Umbilical cord (tissue), 2 donors: Measurements from ENCODE around the gene FXR2. TPM values are rescaled to one million over a fixed set of nuclear protein-coding genes. Genes with fewer than 3 reads are reported as not detected.
"Not testable (repeated sequence)": the region's sequence is repeated elsewhere in the genome, so short reads cannot be mapped to it uniquely, and the experiment has no call there.

ENCODE experiments used
- DNase-seq: peaks from one replicate; pipeline ENCODE4 v3.0.0-alpha.2; 2015; ENCODE audit warnings: low spot score
- total RNA-seq: library from RNA; depleted of rRNA; stranded (reverse); fragments of >200 nt; gene quantifications from one replicate; pipeline ENCODE4 v1.2.3, GENCODE V29; 2014; ENCODE audit warnings: low replicate concordance; ENCODE audit not compliant: insufficient read depth

Gene FXR2
- total RNA-seq, 1 donor from 2014 or later = 32.7 TPM

- DNase-seq = no peak
These were observed 15.4 kb upstream of the FXR2 start, which contains the start of gene SHBG for GRCh38 chr17:7629939-7630571. SHBG (plus strand) TSS chr17:7630135; CDS start chr17:7630173, 38 bp downstream.

GRCh38 chr17:7627250-7628121 is 12.8 kb upstream of the FXR2 start, which contains the start of gene SAT2:
SAT2 (minus strand) TSS chr17:7627821; CDS start chr17:7627635, 186 bp downstream.
- peak; percentile 98 for DNase-seq

DNA sequence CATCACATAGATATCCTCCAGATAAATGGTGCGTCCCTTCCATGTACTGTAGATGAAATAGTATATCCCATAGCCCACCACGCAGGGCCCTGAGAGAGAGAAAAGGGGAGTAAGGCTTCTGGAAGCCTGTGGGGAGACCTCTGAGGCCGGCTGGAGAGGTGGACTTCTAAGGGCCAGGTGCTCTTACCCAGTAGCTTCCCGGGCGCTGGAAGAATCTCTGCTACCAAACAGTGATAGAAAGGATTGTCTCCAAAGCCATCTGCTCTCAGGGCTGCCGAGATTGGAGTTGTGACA is 12.2 kb upstream of the FXR2 start:
- no peak for DNase-seq

DNA sequence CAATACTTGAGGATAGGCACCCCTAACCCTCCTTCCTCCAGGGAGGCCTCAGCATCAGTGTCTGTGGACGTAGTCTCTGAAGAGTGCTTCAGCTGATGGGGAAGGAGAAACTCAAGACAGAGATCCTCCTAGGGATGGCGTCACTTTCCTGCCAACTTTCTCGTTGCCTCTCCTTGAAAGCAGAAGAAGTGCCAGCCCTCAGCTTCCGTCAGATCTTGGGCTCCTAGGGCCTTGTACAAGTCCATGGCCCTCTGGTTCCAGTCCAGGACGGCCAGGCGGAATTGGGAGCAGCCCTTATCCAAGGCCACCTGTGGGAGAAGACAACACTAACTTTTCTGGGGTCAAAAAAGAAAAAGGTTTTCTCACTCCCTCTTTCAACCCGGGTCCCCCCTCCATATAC is 11.6 kb upstream of the FXR2 start:
- DNase-seq = no peak

GRCh38 chr17:7625749-7626148 is 11.1 kb upstream of the FXR2 start:
- not testable (repeated sequence) for DNase-seq

DNA sequence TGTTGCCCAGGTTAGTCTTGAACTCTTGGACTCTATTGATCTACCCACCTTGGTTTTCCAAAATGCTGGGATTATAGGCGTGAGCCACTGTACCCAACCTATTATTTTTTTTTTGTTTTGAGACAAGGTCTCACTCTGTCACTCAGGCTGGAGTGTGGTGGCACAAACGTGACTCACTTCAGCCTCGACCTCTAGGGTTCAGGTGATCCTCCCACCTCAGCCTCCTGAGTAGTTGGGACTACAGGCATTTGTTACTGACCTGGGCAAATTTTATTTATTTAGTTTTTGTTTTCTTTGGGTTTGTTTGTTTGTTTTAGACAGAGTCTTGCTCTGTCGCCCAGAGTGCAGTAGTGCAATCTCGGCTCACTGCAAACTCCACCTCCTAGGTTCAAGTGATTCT is 9.0 kb upstream of the FXR2 start:
- DNase-seq = no peak

DNA sequence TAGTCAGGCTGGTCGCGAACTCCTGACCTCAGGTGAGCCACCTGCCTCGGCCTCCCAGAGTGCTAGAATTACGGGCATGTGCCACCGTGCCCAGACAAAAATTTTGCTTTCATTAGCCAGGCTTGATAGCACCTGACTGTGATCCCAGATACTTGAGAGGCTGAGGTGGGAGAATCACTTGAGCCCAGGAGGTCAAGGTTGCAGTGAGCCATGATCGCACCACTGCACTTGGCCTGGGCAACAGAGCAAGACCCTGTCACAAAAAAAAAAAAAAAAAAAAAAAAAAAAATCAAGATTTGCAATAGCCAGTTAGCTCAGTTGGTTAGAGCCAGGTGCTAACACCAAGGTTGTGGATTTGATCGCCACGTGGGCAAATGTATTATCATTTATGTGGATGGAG is 6.1 kb upstream of the FXR2 start:
- no peak for DNase-seq

GRCh38 chr17:7618608-7619007 is 3.9 kb upstream of the FXR2 start:
- DNase-seq = no peak

- DNase-seq = no peak
These were observed 609 bp upstream of the FXR2 start for GRCh38 chr17:7615265-7615747.

GRCh38 chr17:7613769-7614424 is 800 bp downstream of the FXR2 start:
- no peak for DNase-seq

GRCh38 chr17:7612294-7612640 is 2.4 kb downstream of the FXR2 start:
- no peak for DNase-seq

- DNase-seq = no peak
These were observed 2.9 kb downstream of the FXR2 start for GRCh38 chr17:7611635-7612293.

GRCh38 chr17:7610641-7611040 is 4.1 kb downstream of the FXR2 start:
- DNase-seq = no peak

GRCh38 chr17:7606280-7606679 is 8.4 kb downstream of the FXR2 start:
- no peak for DNase-seq

DNA sequence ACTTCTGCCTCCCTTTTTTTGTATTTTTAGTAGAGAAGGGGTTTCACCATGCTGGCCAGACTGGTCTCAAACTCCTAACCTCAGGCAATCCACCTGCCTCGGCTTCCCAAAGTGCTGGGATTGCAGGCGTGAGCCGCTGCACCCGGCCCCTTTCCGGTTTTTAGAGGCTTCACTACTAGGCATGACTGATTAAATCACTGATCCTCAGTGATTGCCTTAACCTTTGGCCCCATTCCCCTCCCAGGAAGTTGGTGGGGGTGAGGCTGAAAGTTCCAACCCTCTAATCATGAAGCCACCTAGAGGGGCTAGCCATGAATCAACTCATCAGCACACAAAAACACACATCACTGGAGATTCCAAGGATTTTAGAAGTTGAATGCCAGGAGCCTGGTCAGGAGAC is 17.1 kb downstream of the FXR2 start:
- DNase-seq = not testable (repeated sequence)

DNA sequence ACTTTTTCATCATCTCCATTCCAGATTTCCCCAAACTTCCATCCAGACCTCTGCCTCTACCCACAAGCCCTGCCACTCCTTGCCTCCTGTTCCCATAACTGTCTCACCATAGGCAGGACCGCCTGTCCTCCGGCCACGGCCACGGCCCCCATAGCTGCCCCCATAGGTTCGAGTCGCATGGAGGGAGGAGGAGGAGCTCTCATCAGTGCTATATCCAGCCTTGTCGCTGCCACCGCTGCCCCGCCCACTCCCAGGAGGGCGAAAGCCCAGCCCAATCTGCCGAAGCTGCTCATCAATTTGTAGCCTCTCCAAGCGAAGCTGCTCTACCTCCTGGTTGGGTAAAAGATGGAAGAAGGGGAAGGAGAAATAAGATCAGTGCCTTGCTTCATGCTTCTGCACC is 21.4 kb downstream of the FXR2 start:
- DNase-seq = no peak

DNA sequence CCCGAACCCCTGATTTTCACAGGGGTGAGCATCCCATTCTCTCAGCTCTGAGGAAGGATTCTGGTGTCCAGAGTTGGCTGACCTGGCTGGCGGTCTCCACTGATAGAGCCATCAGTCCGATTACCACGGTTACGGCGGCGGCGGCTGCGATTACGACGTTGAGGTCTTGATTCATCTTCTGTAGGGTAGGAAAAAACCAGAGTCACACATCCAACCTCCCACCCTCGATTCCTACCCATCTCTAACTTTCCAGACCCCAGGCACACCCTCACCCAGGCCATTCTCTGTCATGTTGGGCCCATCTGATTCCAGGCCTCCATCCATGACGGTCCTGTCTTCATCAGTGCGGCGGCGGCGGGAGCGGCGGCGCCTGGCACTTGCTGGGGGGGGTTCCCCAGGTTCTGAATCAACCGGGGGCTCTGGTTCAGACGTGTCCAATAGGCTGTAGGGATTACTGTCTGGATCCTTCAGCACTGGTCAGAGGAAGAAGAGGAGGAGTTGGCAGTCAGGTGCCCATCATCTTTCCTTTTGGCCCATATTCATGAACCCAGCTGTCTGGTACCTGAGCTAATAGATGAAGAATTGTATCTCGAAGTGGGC is 22.2 kb downstream of the FXR2 start:
- no peak for DNase-seq

GRCh38 chr17:7591596-7591995 is 23.1 kb downstream of the FXR2 start:
- DNase-seq = no peak

DNA sequence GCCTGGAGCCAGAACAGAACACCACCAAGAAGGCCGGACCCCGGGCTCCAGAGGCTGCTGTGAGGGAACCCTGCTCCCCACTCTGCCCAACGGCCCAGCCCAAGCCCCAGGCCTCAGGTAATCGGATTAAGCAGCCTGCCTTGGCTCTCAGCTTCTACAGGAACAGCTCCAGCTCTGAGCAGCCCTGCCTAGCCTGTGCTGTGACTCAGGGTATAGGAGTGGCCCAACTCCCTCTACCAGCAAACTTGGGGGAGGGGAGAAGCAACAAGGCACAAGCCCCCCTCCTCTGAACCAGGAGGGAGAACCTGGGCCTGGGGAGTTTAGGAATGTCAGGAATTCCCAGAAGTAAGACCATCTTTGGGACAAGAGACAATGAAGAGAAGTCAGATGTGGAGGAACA is 24.0 kb downstream of the FXR2 start:
- DNase-seq = peak; percentile 35

DNA sequence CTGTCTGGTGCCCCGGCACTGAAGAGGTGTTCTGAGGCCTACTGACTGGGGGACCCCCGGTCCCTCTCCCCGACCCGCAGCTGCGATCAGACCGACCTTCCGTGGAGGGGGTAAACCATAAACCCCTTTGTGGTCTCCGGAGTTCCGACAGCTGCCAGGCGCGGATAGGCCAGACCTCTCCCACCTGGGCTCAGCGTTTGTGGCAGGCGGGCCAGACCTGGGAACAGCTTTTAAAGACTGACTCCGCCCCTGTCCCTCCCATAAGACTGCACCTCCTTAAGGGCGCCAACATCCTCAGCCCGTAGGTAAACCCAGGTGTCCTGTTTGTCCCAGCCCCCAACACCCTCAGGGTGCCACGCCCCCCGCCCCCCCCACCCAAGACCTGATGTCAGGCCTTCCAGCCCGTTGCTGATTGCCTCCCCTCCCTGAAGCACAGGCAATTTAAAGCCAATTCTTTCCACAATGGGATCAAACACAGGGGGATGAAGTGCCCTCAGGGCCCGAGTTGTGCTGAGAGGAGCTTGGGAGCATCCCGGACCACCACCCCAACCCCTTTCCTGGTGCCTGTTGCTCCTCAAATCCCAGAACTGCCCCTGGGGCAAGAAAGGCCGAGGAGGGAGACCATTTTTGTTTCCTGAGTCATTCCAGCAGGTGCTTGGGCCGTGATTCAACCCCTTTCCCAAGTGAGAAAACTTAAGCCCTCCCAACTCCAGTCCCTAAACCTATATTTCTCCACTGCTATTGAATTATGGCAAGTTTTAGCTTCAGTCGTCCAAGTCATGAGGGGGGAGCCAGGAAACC is 24.6 kb downstream of the FXR2 start, which contains the start of gene SOX15:
Gene SOX15, minus strand, starts transcription at position 204 of the 801 bp plus-strand sequence. CDS start 418 bp downstream, outside the sequence.
- no peak for DNase-seq
